Mesodermal cell (in vitro differentiated cells): ENCODE data around the gene FRMD4A.

Experiments
- H3K27ac ChIP-seq: 2 replicates; pipeline ENCODE4 v1.7.0; 2013; ENCODE audit warnings: mild to moderate bottlenecking, low read depth, low read length, moderate library complexity; ENCODE audit not compliant: severe bottlenecking
- H3K36me3 ChIP-seq: 2 replicates; pipeline ENCODE4 v1.7.1; 2013; ENCODE audit warnings: mild to moderate bottlenecking, low read length, moderate library complexity; ENCODE audit not compliant: control insufficient read depth, insufficient read depth
- H3K4me1 ChIP-seq: one replicate; pipeline ENCODE4 v1.7.1; 2013; ENCODE audit warnings: mild to moderate bottlenecking, low read length; ENCODE audit not compliant: insufficient read depth, control insufficient read depth, poor library complexity, severe bottlenecking
- H3K4me3 ChIP-seq: 2 replicates; pipeline ENCODE4 v1.7.0; 2013; ENCODE audit warnings: low read length, control low read depth, mild to moderate bottlenecking; ENCODE audit not compliant: insufficient read depth, poor library complexity, severe bottlenecking; ENCODE audit errors: extremely low read depth
- H3K9me3 ChIP-seq: 2 replicates; pipeline ENCODE4 v1.7.1; 2013; ENCODE audit warnings: mild to moderate bottlenecking, low read length, moderate library complexity; ENCODE audit not compliant: control insufficient read depth
- WGBS, 2 experiments: methylation state at CpG; one replicate each; pipeline ENCODE4 v1.1.5; 2013; ENCODE audit warnings: missing lambda C conversion rate in 2 of 2; ENCODE audit not compliant: insufficient coverage in 2 of 2; 5-methylcytosine and 5-hydroxymethylcytosine counted together

Gene FRMD4A

DNA sequence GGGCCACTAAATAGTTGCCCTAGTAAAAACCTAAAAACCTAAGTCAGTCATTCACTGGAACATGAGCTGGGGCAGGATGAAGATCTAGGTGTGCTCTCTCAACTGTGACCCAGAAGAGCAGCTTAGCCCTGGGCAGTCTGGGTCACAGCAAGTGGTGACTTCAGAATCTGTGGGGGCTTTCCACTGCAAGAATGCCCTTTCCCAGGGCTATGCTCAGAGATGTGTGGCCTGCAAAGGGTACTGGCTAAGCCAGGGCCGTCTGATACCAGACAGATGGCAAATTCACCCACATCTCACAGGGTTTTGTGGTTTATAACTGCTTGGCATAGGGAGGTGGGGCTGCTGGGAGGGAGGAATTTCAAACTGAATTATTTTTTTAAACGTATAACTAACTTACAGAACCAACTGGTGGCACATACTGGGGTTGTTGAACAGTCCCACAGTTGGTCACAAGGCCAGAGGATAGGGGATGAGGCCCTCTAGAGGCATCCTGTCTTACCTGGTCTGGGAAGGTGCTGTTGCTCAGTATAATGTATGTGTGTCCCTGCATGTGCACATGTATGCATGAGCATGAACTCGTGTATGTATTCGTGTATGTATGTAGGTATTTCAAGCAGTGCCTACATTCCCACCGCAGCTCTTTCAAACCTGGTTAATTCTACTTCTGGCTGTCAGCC lies 680.7 kb downstream of the FRMD4A start:
- no peak overlapping the region for H3K4me3 ChIP-seq
- peak overlapping the region; percentile 10 for H3K27ac ChIP-seq
- H3K4me1 ChIP-seq, result no peaks in the 10 kb centered on the region
- no peaks in the 10 kb centered on the region for H3K9me3 ChIP-seq
- peaks cover 98% of the 10 kb centered on the region for H3K36me3 ChIP-seq
- 90% methylated on average over 3 of the region's 5 CpGs; no CpG with 5 or more reads in 1 of the 2 experiments for WGBS, 2 experiments

DNA sequence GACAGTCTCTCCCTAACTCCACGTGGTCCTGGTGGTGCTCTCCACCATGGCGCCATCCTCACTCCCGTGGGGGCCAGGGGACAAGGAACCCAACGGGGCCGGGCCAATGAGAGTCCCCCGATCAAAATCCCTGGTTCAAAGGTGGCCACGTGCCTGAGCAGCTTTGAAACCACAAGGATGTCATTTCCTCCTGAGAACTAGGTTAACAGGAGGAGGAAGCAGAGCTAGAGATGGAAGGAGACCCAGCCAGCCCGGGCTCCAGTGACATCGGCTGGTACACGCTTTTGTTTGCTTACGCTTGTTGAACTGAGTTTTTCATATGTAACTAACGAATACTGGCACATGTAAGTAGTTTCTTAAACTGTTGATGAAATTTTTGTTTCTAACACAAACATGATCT lies 682.3 kb downstream of the FRMD4A start:
- no peak overlapping the region for H3K27ac ChIP-seq
- peaks cover 95% of the 10 kb centered on the region for H3K36me3 ChIP-seq
- 95 to 96% methylated on average over 11 to 12 of the region's 12 CpGs for WGBS, 2 experiments
- H3K9me3 ChIP-seq, result no peaks in the 10 kb centered on the region
- no peak overlapping the region for H3K4me3 ChIP-seq
- no peaks in the 10 kb centered on the region for H3K4me1 ChIP-seq

DNA sequence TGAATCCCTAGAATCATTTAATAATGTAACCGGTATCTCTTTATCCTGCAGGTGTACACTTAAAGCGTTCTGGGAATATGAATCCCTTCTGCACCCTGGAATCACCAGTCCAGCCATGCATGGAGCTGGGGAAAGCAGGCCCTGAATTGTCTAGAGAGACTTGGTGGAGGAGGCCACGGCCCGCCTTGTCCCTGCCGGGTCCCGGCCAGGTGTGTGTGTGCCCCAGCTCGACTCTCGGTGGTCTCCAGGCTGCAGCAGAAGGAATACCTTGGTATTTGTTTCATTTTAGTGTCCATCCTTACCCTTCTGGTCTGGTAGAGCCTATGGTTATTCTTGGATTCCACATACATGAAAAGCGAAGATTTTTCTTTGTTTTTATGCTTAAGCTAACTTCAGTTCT lies 685.9 kb downstream of the FRMD4A start:
- H3K27ac ChIP-seq, result no peak overlapping the region
- H3K4me3 ChIP-seq, result no peak overlapping the region
- H3K36me3 ChIP-seq, result peaks cover 81% of the 10 kb centered on the region
- 95 to 96% methylated on average over 7 to 8 of the region's 9 CpGs for WGBS, 2 experiments
- no peaks in the 10 kb centered on the region for H3K4me1 ChIP-seq
- peaks cover 13% of the 10 kb centered on the region for H3K9me3 ChIP-seq

DNA sequence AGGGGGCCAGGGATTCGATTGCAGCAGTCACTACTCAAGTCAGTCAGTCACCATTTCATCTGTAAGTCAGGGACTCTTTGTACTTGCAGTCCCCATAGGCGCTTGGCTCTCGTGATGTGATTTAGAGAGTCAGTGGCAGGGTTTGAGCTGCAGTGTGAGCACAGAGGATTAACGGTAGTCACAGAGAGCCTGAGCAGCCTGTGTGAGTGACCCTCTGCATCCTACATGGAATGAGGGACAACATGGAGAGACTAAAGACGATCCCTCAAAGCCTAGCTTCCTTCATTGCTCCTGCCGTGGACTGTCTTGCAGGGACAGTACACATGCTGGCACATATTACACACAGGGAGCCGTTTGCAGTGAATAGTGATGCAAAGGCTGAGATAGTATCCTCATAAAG lies 687.7 kb downstream of the FRMD4A start:
- H3K9me3 ChIP-seq, result peaks cover 13% of the 10 kb centered on the region
- no peak overlapping the region for H3K4me3 ChIP-seq
- H3K36me3 ChIP-seq, result peaks cover 75% of the 10 kb centered on the region
- no peak overlapping the region for H3K27ac ChIP-seq
- WGBS, 2 experiments, result 89 to 90% methylated on average over 5 to 6 of the region's 7 CpGs
- no peaks in the 10 kb centered on the region for H3K4me1 ChIP-seq

DNA sequence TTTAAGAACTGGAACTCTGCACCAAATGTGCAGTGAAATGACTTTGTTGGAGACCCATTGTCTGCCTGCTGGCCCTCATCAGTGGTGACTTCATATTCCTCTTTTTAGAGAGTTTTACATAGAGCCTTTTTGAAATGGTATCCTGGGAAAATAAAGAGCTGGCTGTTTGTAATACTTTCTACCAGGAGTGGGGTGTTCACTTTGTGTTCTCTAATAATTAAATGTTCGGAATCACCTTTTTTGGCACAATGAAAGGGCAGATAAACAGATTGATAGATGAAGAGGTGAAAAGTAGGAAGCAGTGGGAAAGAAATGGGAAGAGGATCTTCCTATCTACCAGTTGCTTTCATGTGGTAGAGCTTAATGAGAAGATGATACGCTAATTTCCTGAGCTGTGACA lies 688.4 kb downstream of the FRMD4A start:
- H3K4me1 ChIP-seq, result no peaks in the 10 kb centered on the region
- peaks cover 13% of the 10 kb centered on the region for H3K9me3 ChIP-seq
- peaks cover 71% of the 10 kb centered on the region for H3K36me3 ChIP-seq
- H3K4me3 ChIP-seq, result no peak overlapping the region
- no peak overlapping the region for H3K27ac ChIP-seq
- 83 to 100% methylated on average over 1 to 2 of the region's 2 CpGs for WGBS, 2 experiments

DNA sequence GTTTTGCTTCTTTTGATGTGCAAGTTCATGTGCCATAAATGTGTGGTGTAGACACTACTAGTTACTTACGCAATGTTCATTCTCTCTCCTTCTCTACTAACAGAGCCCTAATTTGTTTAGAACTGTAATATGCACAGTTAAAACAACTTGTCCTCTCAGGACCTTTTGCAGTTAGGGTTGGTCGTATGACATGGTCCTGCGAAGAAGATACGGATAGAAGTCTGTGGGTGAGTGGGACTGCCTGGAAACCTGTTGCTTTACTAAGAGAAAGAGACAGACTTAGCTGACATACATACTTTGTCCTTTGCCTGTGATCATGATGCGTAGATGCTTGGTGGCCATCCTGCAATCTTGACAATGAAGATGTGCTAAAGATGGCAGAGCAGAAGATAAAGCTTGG lies 692.8 kb downstream of the FRMD4A start:
- 100% methylated on average over 4 of the region's 5 CpGs; no CpG with 5 or more reads in 1 of the 2 experiments for WGBS, 2 experiments
- H3K4me1 ChIP-seq, result no peaks in the 10 kb centered on the region
- H3K4me3 ChIP-seq, result no peak overlapping the region
- H3K36me3 ChIP-seq, result peaks cover 30% of the 10 kb centered on the region
- peaks cover 10% of the 10 kb centered on the region for H3K9me3 ChIP-seq
- H3K27ac ChIP-seq, result no peak overlapping the region

DNA sequence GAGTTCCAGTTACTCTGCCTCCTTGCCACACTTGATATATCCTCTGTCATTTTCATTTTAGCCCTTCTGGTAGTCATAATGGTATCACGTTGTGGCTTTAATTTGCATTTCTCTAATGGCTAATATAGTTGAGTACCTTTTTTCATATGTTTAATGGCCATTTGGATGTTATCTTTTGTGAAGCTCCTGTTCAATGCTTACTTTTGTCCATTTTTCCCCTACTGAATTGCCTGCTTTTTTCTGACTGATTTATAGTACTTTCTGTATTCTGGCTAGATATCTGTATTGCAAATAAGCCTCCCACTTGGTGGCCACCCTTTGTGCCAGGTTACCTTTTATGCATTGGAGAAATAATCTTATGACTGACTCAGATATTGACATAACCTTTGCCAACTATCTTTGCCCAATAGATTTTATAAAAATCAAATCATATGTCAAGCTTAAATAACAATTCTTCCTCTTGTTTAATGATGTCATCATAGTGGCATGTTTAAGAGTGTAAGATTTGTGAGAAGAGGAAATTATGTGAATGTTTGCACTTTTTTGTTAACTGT lies 693.3 kb downstream of the FRMD4A start:
- Histone ChIP-seq H3K4me3 (no peak overlapping the region), H3K4me1 (no peaks in the 10 kb centered on the region), H3K9me3 (peaks cover 5% of the 10 kb centered on the region), H3K36me3 (peaks cover 25% of the 10 kb centered on the region), H3K27ac (no peak overlapping the region)
- no CpG with 5 or more reads among the region's 1 CpG for WGBS, 2 experiments

DNA sequence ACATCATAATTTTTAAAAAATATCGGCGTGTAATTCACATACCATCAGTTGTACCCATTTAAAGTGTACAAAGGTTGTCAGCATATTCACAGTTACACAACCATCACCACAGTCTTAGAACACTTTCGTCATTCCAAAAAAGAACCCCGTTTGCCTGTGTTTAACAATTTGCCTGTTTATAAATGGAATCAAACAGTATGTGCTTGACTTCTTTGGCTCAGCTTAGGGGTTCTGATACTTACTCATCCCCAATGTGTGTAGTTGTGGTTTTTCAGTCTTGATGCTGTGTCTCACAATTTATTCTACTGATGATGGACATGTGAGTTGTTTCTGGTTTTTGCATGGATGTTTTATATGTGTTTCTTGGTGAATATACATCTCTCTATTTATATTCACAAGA lies 693.9 kb downstream of the FRMD4A start:
- Histone ChIP-seq H3K4me1 (no peaks in the 10 kb centered on the region), H3K27ac (no peak overlapping the region), H3K9me3 (no peaks in the 10 kb centered on the region), H3K4me3 (no peak overlapping the region), H3K36me3 (peaks cover 19% of the 10 kb centered on the region)
- 83 to 96% methylated on average over 2 to 4 of the region's 4 CpGs for WGBS, 2 experiments

DNA sequence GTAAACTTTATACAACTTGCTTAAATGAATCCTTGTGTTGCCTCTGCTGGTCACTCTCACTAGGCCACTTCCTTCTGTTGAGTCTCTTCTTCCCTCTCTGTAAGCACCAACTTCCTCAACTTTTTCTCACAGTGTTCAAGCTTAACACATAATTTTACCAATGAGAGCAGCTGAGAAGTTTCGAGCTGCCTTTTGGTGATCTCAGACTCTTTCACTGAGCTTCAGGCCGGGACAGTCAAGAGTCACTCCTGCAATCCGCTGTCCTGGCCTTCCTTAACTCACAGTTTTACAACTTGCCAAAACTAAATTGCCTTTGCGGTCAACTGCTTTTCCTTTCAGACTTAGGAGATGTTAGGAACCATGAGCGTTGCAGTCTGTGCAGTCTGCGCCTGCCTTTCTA lies 696.5 kb downstream of the FRMD4A start:
- WGBS, 2 experiments, result 96 to 98% methylated on average over 6 of the region's 6 CpGs
- peaks cover 26% of the 10 kb centered on the region for H3K36me3 ChIP-seq
- peak overlapping the region; percentile 51 for H3K27ac ChIP-seq
- no peak overlapping the region for H3K4me3 ChIP-seq
- H3K4me1 ChIP-seq, result no peaks in the 10 kb centered on the region
- H3K9me3 ChIP-seq, result no peaks in the 10 kb centered on the region

DNA sequence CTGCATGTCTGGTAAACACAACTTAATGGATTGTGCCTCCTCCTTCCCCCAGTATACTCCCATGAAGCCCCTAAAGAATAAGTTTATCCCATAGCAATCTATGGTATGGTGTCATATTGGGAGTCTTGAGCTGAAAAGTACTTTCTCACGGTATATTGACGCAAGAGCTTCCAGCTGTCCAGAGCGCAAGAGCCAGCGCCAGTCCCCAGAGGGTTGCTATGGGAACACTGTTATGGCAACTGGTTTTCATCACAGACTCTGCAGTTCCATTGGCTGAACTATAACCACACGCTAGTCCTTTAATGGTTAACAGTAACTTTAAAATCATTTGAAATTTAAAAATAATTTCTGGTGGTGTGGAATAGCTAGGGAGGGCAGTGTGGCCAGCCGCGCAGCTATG lies 697.0 kb downstream of the FRMD4A start:
- H3K27ac ChIP-seq, result peak overlapping the region; percentile 51
- no peak overlapping the region for H3K4me3 ChIP-seq
- peaks cover 22% of the 10 kb centered on the region for H3K36me3 ChIP-seq
- 97 to 100% methylated on average over 4 of the region's 7 CpGs for WGBS, 2 experiments
- H3K9me3 ChIP-seq, result no peaks in the 10 kb centered on the region
- no peaks in the 10 kb centered on the region for H3K4me1 ChIP-seq

DNA sequence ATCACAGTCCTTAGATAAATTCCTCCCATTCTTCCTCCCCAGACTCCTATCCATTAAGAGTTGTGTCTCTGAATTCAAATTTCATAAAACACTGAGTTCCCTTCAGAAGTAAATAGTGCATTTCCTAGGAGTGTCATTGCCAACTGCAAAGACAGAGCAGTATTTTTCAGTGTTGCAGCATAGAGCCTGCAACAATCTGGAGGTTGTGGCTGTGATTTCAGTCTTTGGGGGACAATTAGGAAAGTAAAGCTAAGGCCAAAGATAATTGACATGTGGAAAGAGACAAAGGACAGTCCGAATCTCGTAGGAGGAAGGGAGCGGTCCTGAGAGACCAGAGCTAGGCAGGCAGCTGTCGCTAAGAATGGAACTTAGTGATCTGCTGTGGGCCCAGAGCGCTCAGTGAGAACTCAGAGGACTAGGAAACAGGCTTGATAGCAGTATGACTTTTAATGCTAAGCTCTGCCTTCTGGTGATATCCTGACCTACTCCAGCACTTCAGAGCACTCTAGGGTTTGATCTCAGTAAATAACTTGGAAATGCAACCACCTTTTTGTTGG lies 697.8 kb downstream of the FRMD4A start:
- H3K27ac ChIP-seq, result peak overlapping the region; percentile 51
- no peaks in the 10 kb centered on the region for H3K9me3 ChIP-seq
- peaks cover 14% of the 10 kb centered on the region for H3K36me3 ChIP-seq
- H3K4me3 ChIP-seq, result no peak overlapping the region
- 84 to 88% methylated on average over 5 of the region's 5 CpGs for whole genome bisulfite sequencing, 2 experiments
- H3K4me1 ChIP-seq, result no peaks in the 10 kb centered on the region
